H9 (cell line): ENCODE measurements around the gene SPATS2. TPM values are rescaled to one million over a fixed set of nuclear protein-coding genes. Genes with fewer than 3 reads are reported as not detected.

Source experiments
- DNase-seq: peaks from one replicate; pipeline ENCODE4 v3.0.0-alpha.2; 2017
- H2AFZ ChIP-seq: one replicate; pipeline ENCODE4 v1.6.1; 2013; ENCODE audit warnings: mild to moderate bottlenecking, low read length, control low read depth, moderate library complexity
- H2AK5ac ChIP-seq: 2 replicates; pipeline ENCODE4 v1.6.1; 2013; ENCODE audit warnings: low read length, control low read depth, mixed read lengths; ENCODE audit not compliant: insufficient read length
- H2BK120ac ChIP-seq: one replicate; pipeline ENCODE4 v1.6.1; 2013; ENCODE audit warnings: low read depth, mild to moderate bottlenecking, low read length, control low read depth, inconsistent platforms; ENCODE audit not compliant: poor library complexity, severe bottlenecking
- H2BK12ac ChIP-seq: 2 replicates; pipeline ENCODE4 v1.6.1; 2013; ENCODE audit warnings: low read length, control low read depth, mixed read lengths, low read depth; ENCODE audit not compliant: insufficient read length
- H2BK15ac ChIP-seq: 2 replicates; pipeline ENCODE4 v1.6.1; 2013; ENCODE audit warnings: low read depth, low read length, control low read depth
- H2BK20ac ChIP-seq: one replicate; pipeline ENCODE4 v1.6.1; 2013; ENCODE audit warnings: low read depth, mild to moderate bottlenecking, low read length, control low read depth, inconsistent platforms; ENCODE audit not compliant: poor library complexity, severe bottlenecking
- H2BK5ac ChIP-seq: 2 replicates; pipeline ENCODE4 v1.6.1; 2013; ENCODE audit warnings: low read length, control low read depth, mixed read lengths; ENCODE audit not compliant: insufficient read length
- H3K14ac ChIP-seq: 2 replicates; pipeline ENCODE4 v1.6.1; 2013; ENCODE audit warnings: low read length, control low read depth; ENCODE audit not compliant: insufficient read depth
- H3K18ac ChIP-seq: 2 replicates; pipeline ENCODE4 v1.6.1; 2013; ENCODE audit warnings: low read depth, mild to moderate bottlenecking, mixed read lengths, low read length, control low read depth; ENCODE audit not compliant: insufficient read length
- H3K23ac ChIP-seq: 2 replicates; pipeline ENCODE4 v1.6.1; 2013; ENCODE audit warnings: low read length, control low read depth, mixed read lengths, low read depth; ENCODE audit not compliant: insufficient read length
- H3K23me2 ChIP-seq: 2 replicates; pipeline ENCODE4 v1.6.1; 2013; ENCODE audit warnings: low read depth, mild to moderate bottlenecking, mixed read lengths, low read length, control low read depth; ENCODE audit not compliant: insufficient read length, poor library complexity, severe bottlenecking
- H3K27ac ChIP-seq: 2 replicates; pipeline ENCODE4 v1.5.1; 2013; ENCODE audit warnings: low read length, control low read depth, mixed read lengths, low read depth; ENCODE audit not compliant: insufficient read length
- H3K27me3 ChIP-seq: 2 replicates; pipeline ENCODE4 v1.6.1; 2013; ENCODE audit warnings: low read length, control low read depth, inconsistent platforms; ENCODE audit not compliant: insufficient read depth
- H3K4ac ChIP-seq: 2 replicates; pipeline ENCODE4 v1.6.1; 2013; ENCODE audit warnings: low read depth, mild to moderate bottlenecking, control low read depth, inconsistent platforms, low read length, moderate library complexity
- H3K4me1 ChIP-seq: 2 replicates; pipeline ENCODE4 v1.6.1; 2013; ENCODE audit warnings: low read length, control low read depth, inconsistent platforms; ENCODE audit not compliant: insufficient read depth
- H3K4me2 ChIP-seq: 2 replicates; pipeline ENCODE4 v1.6.1; 2013; ENCODE audit warnings: low read length, control low read depth, mixed read lengths; ENCODE audit not compliant: insufficient read length, insufficient read depth
- H3K56ac ChIP-seq: 2 replicates; pipeline ENCODE4 v1.6.1; 2013; ENCODE audit warnings: low read depth, mild to moderate bottlenecking, mixed read lengths, low read length, control low read depth; ENCODE audit not compliant: insufficient read length
- H3K79me1 ChIP-seq: 2 replicates; pipeline ENCODE4 v1.6.1; 2013; ENCODE audit warnings: low read depth, mild to moderate bottlenecking, moderate library complexity, low read length, control low read depth, inconsistent platforms; ENCODE audit not compliant: insufficient read depth, poor library complexity, severe bottlenecking
- H3K79me2 ChIP-seq: 2 replicates; pipeline ENCODE4 v1.6.1; 2013; ENCODE audit warnings: low read length, control low read depth, inconsistent platforms; ENCODE audit not compliant: insufficient read depth
- H3K9ac ChIP-seq: 2 replicates; pipeline ENCODE4 v1.6.1; 2013; ENCODE audit warnings: low read length, control low read depth, mixed read lengths; ENCODE audit not compliant: insufficient read length; ENCODE audit errors: extremely low read depth
- H3K9me3 ChIP-seq: one replicate; pipeline ENCODE4 v1.6.1; 2013; ENCODE audit warnings: low read depth, low read length, inconsistent platforms; ENCODE audit not compliant: control insufficient read depth
- H3T11ph ChIP-seq: one replicate; pipeline ENCODE4 v1.6.1; 2013; ENCODE audit warnings: mild to moderate bottlenecking, low read length, control low read depth, inconsistent platforms
- H4K20me1 ChIP-seq: one replicate; pipeline ENCODE4 v1.6.1; 2013; ENCODE audit not compliant: control insufficient read depth, insufficient read length, insufficient read depth
- H4K5ac ChIP-seq: 2 replicates; pipeline ENCODE4 v1.6.1; 2013; ENCODE audit warnings: low read depth, mild to moderate bottlenecking, mixed read lengths, low read length, control low read depth; ENCODE audit not compliant: insufficient read length
- H4K8ac ChIP-seq: replicated peaks from 2 replicates; pipeline ENCODE4 v1.6.1; 2013; ENCODE audit warnings: low read length, control low read depth, mixed read lengths, low read depth; ENCODE audit not compliant: insufficient read length
- H4K91ac ChIP-seq: 2 replicates; pipeline ENCODE4 v1.6.1; 2013; ENCODE audit warnings: low read depth, mild to moderate bottlenecking, moderate library complexity, mixed read lengths, low read length, control low read depth; ENCODE audit not compliant: insufficient read length
- H3K27ac Mint-ChIP-seq, 3 experiments: 2 replicates in 2 of 3; 3 replicates in 1 of 3; pipeline ENCODE4 v1.8.0; 2020 to 2021; ENCODE audit warnings: mixed read lengths in 3 of 3, mild to moderate bottlenecking in 1 of 3, moderate library complexity in 1 of 3
- H3K27me3 Mint-ChIP-seq: 2 replicates; pipeline ENCODE4 v1.8.0; 2021; ENCODE audit warnings: low read depth, mild to moderate bottlenecking, moderate library complexity, mixed read lengths
- H3K36me3 Mint-ChIP-seq, 3 experiments: 2 replicates in 2 of 3; 3 replicates in 1 of 3; pipeline ENCODE4 v1.8.0; 2020 to 2021; ENCODE audit warnings: low read depth in 3 of 3, mixed read lengths in 3 of 3; ENCODE audit not compliant: insufficient read depth in 1 of 3
- H3K4me1 Mint-ChIP-seq, 2 experiments: 2 replicates each; pipeline ENCODE4 v1.8.0; 2020; ENCODE audit warnings: mixed read lengths in 2 of 2
- H3K4me3 Mint-ChIP-seq, 2 experiments: 2 replicates in 1 of 2; 3 replicates in 1 of 2; pipeline ENCODE4 v1.8.0; 2020 to 2021; ENCODE audit warnings: mild to moderate bottlenecking in 2 of 2, mixed read lengths in 2 of 2, moderate library complexity in 1 of 2
- H3K9me3 Mint-ChIP-seq, 2 experiments: 2 replicates in 1 of 2; 3 replicates in 1 of 2; pipeline ENCODE4 v1.8.0; 2020; ENCODE audit warnings: mild to moderate bottlenecking in 2 of 2, mixed read lengths in 2 of 2, moderate library complexity in 1 of 2
- CTCF ChIP-seq: fragments of 200-600 bp; sonication (generic); conservative IDR thresholded peaks from 3 replicates; pipeline ENCODE4 v1.8.0; 2021; ENCODE audit warnings: antibody characterized with exemption, mild to moderate bottlenecking
- WGBS: extraction: QIAGEN DNeasy Blood & Tissue Kit; methylation state at CpG from one replicate; pipeline ENCODE4 v1.1.7; 2013; ENCODE audit warnings: missing lambda C conversion rate, low lambda C conversion rate, mixed read lengths; ENCODE audit not compliant: insufficient read length; ENCODE audit errors: extremely low coverage; 5-methylcytosine and 5-hydroxymethylcytosine counted together
- total RNA-seq: library from RNA; stranded (reverse); gene quantifications from 2 replicates; pipeline ENCODE4 v1.2.1, GENCODE V29; 2021

The SPATS2 gene
- total RNA-seq, 1 experiment from 2014 or later = 17.1 TPM

GRCh38 chr12:49493900-49494299, 126.6 kb downstream of the SPATS2 start:
- no peaks in the 10 kb centered on the region for H3K27me3 ChIP-seq
- no peak overlapping the region for H3K9ac ChIP-seq
- H4K20me1 ChIP-seq = no peaks in the 10 kb centered on the region
- Mint-ChIP-seq H3K27me3 (no peaks in the 10 kb centered on the region), H3K27ac (no peak overlapping the region), H3K9me3 (no peaks in the 10 kb centered on the region), H3K36me3 (peaks cover 11 to 32% (median 14%) of the 10 kb centered on the region in 3 experiments; a peak in 6 of 7 replicates), H3K4me1 (peaks cover 15 to 17% of the 10 kb centered on the region in 2 experiments), H3K4me3 (no peak overlapping the region)
- no peak overlapping the region for H4K8ac ChIP-seq
- peaks cover 2% of the 10 kb centered on the region; the same call in 1 of the 2 replicates for H3K4me1 ChIP-seq
- no peak overlapping the region for H2AFZ ChIP-seq
- no peak overlapping the region for H2BK20ac ChIP-seq
- no peak overlapping the region for H3K56ac ChIP-seq
- no CpG with 5 or more reads among the region's 2 CpGs for WGBS
- H3T11ph ChIP-seq = no peak overlapping the region
- no peak overlapping the region for H2AK5ac ChIP-seq
- H2BK120ac ChIP-seq = no peak overlapping the region
- H3K23me2 ChIP-seq = no peaks in the 10 kb centered on the region
- H3K4ac ChIP-seq = no peak overlapping the region
- H3K14ac ChIP-seq = no peak overlapping the region
- H3K4me2 ChIP-seq = no peak overlapping the region
- H4K91ac ChIP-seq = no peak overlapping the region
- H3K18ac ChIP-seq = no peak overlapping the region
- DNase-seq = no peak
- H2BK15ac ChIP-seq = no peak overlapping the region
- no peak overlapping the region for H3K27ac ChIP-seq
- no peak overlapping the region for H4K5ac ChIP-seq
- no peak overlapping the region for H3K23ac ChIP-seq
- no peak overlapping the region for H2BK12ac ChIP-seq
- no peaks in the 10 kb centered on the region for H3K9me3 ChIP-seq
- H2BK5ac ChIP-seq = no peak overlapping the region
- H3K79me1 ChIP-seq = no peaks in the 10 kb centered on the region
- no peaks in the 10 kb centered on the region for H3K79me2 ChIP-seq
- TF ChIP-seq CTCF = no peak
